Right renal pelvis (tissue), 4 donors: Measurements from ENCODE around the gene SECTM1. TPM values are rescaled to one million over a fixed set of nuclear protein-coding genes. Genes with fewer than 3 reads are reported as not detected.
"Not testable (repeated sequence)": the region's sequence is repeated elsewhere in the genome, so short reads cannot be mapped to it uniquely, and the experiment has no call there.

Experiments used
- DNase-seq, 4 donors: peaks; one replicate each; pipeline ENCODE4 v3.0.0-alpha.2; 2013; ENCODE audit warnings: low read depth in 4 of 4, low spot score in 3 of 4, missing footprints in 1 of 4
- polyA plus RNA-seq, 4 donors: library from polyadenylated mRNA; unstranded; fragments of 120-200 nt; gene quantifications; one replicate each; pipeline ENCODE4 v1.2.1, GENCODE V29; 2013; ENCODE audit not compliant: insufficient read length in 4 of 4

Gene SECTM1
- polyA plus RNA-seq, 4 donors = 1.3 to 2.4 (median 1.5) TPM

DNA sequence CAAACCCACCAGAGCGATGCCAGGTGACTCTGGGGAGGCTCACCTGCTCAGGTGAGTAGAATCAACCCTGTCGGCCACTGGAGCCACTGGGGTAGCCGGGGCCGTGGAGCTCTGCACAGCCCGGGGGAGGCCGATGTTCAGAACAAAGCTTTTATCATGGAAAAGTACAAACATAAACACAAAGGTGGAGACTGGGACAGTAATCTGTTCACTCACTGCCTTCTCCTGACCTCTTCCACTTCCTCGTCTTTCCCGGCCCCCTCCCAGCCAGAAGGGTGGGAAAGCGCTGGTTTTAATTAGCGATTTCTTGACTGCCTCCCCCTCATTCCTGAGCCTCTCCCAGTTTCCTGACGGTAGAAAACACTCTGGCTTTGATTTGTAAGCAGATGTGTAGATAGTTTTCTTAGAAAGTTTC is 15.7 kb upstream of the SECTM1 start:
- DNase-seq = no peak

DNA sequence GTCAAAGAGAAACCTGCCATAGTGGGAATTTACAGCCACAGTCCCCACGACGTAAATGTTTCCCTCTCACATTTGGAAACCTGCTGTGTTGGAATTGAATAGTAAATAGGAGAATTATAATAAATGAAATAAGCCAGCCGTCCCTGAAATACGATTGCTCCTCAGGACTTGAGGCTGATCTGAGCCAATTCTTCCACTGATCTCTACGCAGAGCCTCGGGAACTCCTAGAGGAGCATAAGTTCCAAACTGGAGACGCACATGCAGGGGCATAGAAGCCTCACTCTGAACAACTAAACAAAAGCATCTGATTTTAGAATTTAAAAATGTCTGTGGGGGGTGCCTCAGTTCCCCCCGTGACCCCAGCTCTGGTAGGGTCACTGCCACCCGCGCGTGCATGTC is 15.3 kb upstream of the SECTM1 start:
- no peak for DNase-seq

DNA sequence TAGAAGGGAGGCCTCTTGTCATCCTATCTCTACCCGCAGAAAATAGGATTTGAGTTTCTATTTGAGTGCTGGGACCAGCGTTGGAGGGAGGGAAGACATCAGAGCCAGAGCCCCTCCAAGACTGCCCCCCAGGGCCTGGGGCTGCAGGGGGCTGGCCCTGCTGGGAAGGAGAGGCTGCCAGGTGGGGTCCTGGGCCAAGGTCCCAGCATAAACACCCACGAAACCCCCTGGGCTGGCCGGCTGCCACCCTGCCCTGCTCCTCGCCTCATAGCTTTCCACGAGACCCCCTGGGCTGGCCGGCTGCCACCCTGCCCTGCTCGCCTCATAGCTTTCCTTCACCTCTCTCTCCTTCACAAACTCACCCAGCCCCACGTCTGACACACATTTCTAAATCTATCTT is 14.9 kb upstream of the SECTM1 start:
- DNase-seq = no peak

DNA sequence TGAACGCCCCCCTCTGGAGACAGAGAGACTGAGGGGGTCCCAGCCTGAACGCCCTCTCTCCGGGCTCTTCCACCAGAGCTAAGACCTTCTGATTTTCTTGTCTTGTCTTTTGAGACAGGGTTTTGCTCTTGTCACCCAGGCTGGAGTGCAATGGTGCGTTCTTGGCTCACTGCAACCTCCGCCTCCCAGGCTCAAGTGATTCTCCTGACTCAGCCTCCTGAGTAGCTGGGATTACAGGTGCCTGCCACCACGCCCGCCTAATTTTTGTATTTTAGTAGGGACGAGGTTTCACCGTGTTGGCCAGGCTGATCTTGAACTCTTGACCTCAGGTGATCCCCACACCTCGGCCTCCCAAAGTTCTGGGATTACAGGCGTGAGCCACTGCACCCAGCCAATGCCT is 14.4 kb upstream of the SECTM1 start:
- not testable (repeated sequence) for DNase-seq

DNA sequence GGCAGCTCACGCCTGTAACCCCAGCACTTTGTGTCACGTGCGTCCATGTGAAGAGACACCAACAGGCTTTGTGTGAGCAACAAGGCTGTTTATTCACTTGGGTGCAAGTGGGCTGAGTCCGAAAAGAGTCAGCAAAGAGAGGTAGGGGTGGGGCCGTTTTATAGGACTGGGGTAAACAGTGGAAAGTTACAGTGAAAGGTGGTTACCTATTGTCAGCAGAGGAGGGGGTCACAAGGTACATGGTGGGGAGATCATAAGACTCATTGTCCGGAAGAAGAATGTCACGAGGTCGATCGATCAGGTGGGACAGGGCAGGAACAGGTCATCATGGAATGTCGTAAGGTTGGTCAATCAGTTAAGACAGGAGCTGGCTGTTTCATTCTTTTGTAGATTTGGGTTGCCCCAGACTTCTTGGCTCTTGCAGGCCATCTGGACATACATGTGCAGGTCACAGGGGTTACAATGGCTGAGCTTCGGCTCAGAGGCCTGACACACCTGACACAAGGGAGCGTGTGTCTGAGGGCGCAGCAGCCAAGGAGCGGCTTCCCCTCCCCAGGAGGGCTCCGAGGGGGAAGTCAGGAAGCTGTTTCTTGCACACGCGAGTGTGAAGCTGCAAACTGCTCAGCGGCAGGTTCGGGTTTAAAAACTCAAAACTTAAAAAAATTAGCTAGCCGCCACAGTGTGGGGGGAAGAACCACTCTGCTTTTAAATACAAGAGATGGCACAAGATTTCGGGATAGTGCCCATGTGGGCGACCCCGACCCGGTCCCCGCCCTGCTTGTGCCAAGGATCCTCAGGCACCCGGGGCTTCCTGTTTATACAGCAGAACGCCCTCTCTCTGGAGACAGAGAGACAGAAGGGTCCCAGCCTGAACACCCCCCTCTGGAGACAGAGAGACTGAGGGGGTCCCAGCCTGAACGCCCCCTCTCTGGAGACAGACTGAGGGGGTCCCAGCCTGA is 13.1 kb upstream of the SECTM1 start:
- DNase-seq = no peak

DNA sequence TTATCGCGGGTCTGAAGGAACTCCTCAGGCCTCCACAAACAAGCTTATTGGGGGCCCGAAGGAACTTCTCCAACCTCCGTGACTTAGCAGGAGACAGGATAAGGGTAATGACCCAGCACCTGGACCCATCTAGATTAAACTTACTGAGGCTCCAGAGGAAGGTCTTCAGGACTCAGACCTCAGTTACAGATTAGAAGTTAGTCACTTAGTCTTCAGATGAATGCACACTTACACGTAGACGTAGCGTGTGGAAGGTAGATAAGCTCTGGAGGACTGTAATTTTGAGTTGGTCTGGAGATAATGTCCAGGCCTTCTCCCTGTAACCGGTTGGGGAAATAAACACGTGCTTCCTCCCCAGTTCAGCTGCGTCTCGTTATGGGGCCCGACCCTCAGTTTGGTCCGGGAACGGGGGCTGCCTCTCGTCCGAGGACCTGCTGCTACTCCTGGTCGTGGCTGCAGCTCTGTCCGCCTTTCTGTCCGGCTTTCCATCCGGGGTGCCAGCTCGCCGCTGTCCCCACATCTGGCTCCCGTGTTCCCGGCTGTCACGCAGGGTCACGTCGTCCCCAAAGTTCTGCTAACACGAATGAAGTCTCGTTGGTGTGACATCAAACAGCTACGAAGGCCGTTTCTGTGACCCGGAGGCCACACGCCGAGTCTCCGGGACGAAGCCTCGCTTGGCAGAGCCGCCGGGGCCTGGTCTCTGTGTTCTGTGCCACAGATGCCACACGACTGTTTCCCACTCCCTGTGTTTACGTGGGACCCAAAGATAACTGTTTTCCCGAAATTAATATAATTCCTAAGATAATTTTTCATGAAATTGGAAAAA is 11.8 kb upstream of the SECTM1 start:
- no peak for DNase-seq

DNA sequence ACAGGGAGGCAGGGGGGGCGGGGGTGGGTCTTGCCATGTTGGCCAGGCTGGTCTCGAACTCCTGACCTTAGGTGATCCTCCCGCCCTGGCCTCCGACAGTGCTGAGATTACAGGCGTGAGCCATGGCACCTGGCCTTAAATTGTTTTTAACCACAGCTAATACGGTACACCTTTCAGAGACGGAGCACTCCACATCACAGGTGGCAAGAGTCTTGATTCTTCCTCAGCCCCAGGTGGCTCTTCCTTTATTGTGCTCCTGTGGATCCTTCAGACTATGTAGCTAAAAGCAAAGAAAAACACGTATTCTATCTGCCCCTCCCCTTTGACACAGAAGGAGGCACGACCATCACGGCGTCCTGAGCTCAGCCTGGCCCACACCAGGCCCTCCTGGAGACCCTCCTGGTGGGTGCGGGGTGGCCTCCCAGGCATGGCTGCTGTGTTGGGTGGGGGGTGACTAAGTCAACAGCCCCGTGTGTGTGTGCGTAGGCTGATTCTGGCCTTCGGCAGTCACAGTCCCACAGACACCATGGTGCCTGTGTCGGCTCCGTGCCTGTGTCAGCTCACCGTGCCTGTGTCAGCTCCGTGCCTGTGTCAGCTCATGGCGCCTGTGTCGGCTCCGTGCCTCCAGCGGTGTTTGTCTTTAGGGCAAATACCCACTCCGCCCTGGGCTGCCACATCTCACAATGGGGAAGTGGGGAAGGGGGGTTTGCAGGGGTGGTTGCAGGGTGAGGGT is 10.8 kb upstream of the SECTM1 start:
- DNase-seq = no peak

DNA sequence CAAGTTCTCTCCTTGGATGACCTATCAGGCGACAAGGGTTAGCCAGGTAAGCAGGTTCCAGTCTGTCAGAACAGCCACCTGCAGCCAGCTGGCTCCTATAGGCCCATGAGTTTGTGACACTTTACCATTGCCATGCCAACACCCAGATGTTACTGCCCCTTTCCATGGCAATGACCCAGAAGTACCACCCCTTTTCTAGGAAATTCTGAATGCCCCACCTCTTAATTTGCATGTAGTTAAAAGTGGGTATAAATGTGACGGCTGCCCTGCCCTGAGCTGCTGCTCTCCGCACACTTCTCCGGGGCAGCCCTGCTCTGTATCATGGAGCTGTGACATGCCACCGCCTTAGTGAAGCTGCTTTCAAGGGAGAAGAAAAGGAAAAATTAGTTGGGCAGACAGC is 10.0 kb upstream of the SECTM1 start:
- DNase-seq = no peak

DNA sequence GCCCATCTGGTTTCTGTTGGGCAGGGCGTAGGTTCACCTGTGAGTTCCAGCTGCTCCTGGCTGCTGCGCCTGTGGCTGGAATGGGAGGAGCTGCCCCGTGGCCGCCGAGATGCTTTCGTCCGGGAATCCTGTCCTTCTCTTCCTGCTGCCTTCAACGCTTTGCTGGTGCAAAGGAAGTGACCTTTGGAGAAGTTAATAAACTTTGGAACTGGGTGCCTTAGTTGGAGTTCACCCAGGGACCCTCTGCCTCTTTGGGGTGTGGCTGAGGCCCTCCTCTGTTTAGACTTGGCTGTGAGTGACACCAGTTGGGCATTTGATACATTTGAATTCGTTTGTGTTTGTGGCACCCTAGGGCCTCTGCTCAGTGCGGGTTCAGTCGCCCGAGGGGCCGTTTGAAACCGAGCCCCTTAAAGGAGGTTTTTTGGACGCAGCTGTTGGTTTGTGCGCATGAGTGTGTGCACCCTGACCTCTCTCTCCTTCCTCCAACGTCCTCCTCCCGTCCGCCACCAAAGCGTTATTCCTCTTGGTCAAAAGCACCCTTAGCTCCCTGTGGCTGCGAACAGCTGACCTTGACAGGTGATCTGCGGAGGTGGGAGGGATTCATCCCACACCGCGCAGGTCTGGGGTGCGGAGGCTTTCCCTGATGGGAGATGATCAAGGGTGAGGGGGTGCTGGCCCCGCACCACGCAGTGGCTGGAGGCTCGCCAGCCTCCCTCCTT is 9.0 kb upstream of the SECTM1 start:
- no peak for DNase-seq

DNA sequence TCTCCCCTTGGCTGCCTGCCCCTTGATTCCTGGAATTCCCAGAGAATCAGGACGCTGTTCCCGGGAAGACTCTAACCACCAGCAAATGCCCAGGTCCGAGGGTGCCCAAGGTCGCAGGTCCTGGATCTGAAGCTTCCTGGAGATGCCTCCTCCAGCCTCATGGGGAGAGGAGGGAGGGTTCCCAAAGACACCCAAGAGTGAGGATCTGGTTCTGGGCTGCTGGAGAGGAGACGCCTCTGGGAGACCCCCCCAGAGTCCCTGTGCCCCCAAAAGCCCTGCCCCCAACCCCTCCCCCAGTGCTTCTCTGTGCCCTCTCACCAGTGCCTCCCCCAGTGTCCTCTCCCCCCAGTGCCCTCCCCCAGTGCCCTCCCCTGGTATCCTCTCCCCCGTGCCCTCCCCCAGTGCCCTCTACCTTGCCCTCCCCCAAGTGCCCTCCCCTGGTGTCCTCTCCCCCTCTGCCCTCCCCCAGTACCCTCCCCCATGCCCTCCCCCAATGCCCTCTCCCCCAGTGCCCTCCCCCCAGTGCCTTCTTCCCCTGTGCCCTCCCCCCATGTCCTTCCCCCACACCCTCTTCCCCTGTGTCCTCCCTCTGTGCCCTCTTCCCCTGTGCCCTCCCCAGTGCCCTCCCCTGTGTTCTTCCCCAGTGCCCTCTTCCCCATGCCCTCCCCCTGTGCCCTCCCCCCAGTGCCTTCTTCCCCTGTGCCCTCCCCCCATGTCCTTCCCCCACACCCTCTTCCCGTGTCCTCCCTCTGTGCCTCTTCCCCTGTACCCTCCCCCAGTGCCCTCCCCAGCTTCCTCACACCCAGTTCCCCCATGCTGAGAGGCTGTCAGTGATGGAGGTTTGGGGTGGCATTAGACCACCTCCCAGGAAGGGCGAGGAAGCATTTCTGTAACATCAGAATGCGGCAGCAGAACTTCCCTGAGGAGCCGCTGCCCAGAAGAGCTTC is 6.3 kb upstream of the SECTM1 start:
- DNase-seq = no peak

DNA sequence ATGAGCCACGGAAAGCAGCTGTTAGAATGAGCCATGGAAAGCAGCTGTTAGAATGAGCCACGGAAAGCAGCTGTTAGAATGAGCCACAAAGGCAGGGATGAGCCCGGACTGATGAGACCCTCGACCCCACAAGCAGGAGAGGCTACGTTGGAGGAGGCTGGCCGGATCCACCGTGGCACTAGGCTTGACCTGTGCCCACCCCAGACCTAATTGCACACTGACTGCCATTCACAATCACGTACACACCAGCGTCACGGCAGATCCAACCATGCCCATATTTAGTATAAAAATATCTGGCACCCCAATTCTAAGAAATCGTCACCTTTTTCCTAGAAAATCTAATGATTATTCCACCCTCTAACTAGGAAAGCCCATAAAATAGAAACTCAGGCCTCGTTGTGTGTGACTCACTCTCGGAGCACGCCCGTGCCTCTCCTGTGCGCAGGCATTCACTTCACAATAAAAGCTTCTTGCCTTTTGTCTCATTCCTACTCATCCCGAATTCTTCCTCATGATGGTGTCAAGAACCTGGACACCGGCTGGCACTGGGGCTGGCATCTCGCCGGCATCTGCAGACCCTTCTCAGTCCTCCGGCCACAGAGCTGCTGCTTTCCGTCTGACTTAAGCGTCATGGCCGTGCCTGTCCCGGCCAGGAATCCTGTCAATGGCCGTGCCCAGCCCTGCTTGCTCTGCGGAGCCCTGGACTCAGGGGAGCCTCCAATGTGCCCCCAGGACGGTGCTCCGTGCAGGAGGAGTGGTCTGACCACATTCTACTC is 5.5 kb upstream of the SECTM1 start:
- no peak for DNase-seq

DNA sequence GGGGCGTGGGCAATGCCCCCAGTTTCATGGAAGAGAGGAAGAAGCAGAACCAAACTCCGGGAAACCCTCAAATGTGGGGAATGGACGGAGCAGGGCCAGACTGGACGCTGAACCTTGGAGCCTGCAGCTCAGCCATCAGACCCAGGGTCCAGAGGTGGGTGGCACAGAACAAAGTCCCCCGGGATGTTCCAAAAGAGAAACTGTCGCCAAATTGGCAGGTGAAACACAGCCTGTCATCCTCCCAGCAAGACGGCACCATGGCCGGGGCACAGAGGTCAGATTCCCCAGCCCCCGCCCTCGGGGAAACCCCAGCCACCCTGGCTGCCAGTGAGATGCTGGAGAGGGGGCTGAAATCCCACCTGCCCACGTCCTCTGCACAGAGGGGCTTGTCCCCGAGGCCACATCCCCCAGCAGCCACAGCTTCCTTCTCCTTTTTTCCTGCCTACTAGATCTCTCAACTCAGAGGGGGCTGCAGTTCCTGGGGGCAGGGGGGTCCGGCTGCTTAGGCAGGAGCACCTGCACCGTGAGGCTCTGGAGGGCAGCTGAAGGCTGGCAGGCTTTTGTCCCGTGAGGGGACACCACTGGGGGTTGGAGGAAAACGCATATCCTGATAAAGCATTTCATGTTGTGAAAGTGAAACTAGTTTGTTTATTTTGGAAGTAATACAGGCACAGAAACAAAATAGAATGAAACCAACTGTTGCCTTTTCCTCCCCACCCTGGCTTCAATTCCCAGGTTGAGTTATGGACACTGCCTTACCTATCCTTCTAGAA is 1.2 kb upstream of the SECTM1 start:
- DNase-seq = no peak

DNA sequence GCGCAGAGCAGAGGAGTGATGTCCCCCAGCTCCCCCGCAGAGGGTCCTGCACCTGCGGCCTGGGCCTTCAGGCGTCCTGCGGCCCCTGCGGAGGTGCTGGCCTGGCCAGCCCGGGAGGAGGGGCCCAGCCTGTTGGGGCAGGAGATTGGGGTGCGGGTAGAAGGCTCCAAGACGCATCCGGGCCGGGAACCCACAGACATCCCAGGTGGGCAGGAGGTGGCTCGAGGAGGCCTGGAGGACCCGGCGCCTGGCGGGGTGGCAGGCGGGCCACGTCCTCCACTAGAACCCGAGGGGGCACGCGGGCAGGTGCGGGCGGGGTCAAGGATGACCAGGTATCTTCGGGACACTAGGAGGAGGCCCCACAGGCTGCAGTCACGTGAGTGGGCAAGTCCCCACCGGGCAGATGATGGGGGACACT is 647 bp upstream of the SECTM1 start:
- no peak for DNase-seq

DNA sequence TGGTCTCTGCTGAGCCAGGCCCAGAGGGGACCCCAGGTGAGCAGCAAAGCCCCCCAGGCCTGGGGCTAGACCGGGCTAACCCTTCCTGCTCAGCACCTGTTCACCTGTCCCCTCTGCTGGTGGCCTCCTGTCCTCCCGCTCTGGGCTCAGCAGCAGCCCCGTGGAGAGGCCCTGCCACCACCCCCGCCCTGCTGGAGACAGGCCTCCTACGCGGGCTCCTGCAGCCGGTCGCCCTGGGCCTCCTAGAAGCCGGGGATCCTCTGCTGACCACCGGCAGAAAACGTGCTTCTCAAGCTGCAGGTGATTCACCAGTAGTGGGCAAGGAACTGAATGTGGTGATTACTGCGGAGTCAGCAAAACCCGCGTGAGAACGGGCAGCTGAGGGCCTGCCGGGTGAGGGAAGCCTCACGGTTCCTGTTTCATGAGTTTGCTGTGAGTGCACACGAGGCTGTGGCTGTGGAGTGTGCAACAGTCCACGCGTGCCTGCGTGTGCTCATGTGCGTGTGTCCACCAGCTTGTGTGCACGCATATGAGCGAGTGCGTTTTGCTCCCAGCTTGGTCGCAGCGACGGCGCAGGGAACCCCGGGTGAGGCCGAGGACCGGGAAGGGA is 792 bp downstream of the SECTM1 start:
- DNase-seq = no peak

DNA sequence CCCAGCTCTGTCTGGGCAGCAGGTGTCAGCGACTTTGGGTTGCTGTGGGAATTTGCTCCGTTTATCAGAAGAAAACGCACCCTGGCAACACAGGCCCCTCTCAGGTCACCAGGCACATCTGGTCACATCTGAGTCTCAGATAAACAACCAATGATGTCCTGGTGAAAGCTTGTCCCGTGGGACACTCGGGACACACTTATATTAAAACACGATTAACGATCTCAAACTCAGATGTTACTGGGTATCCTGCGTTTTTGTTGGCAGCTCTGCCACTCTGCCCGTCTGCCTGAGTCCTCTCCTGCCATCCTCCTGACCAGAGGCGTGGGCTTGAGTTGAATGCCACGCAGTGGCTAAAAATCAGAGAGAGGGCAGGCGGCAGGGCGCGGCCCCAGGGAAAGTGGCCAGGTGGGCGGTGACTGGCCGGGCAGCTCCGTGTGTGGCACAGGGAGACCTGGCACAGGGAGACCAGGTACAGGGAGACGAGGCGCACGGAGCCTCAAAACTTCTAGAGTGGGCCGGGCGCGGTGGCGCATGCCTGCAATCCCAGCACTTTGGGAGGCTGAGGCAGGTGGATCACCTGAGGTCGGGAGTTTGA is 2.1 kb downstream of the SECTM1 start:
- DNase-seq = no peak

DNA sequence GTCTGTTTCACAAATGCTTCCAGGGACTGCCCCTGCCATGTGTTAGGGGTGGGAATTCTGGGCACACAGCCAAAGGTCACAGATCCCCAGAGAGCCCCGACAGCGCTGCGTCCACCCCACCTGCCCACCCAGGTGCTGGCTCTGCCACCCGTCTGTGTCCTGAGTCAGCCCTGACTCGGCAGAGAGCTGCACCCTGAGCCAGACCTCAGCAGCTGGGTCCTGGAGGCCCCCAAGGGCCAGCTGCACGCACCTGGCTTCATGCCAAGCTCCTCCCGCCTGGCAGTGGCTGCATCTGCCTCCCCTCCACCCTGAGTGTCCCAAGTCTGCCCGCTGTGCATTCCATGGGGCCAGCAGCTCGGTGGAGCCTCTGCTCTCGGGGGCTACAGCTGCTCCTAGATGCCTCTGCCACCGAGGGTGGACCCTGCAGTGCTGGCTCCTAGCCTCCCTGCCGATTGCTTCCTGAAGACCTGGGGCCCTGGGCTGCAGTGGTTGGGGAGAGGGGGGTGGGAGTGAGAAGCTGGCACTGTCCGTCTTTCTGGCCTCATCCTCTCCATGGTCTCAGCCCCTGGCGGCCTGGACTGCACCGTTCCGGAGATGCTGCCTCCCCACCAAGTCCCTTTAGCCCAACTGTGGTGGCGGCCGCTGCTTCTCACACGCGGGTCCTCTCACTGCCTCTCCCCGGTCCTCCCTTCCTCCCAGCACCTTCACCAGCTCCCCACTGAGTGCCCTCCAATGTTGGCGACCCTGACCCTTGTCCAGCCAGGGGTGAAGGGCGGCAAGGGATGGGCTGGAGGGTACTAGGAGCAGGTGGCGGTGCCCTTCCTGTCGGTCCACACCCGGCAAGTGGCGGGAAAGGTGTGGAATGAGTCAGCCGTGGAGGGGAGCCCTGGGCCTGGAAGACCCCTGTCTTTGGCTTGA is 3.0 kb downstream of the SECTM1 start:
- no peak for DNase-seq
